ENCODE data around the gene NEU1. TPM values are rescaled to one million over a fixed set of nuclear protein-coding genes. Genes with fewer than 3 reads are reported as not detected.

The NEU1 gene
- total and polyA plus RNA-seq, 2 of the 8 experiments (the other 6 are each of a cell fraction or from before 2014, with no cell fraction given), result 41.2 to 72.1 TPM

- Histone ChIP-seq H3K36me3 (ENCODE audit: control insufficient read depth in 2 of 4, insufficient read depth in 4 of 4, low read length in 3 of 4) (peaks cover 25 to 43% (median 33%) of the 10 kb centered on the region in 4 experiments), H4K20me1 (replicated peaks in 1 of 2; ENCODE audit: control insufficient read depth in 1 of 2, insufficient read depth in 2 of 2, low read length in 2 of 2) (peaks cover 16 to 22% of the 10 kb centered on the region in 2 experiments), H3K23me2 (ENCODE audit: low read depth, low read length) (peaks cover 20% of the 10 kb centered on the region), H3K27ac (ENCODE audit: low read depth, low read length) (peak overlapping the region; percentile 96), H3K9ac (replicated peaks in 1 of 4; ENCODE audit: extremely low read depth in 1 of 4, low read depth in 3 of 4, low read length in 3 of 4) (peak overlapping the region; percentile 85 to 96 (median 91)), H2BK120ac (replicated peaks; ENCODE audit: low read depth, low read length) (peak overlapping the region; percentile 25), H4K5ac (ENCODE audit: insufficient read length, low read depth, low read length) (peak overlapping the region; percentile 87), H2BK5ac (ENCODE audit: low read depth, low read length) (peak overlapping the region; percentile 83), H2AFZ (ENCODE audit: low read length) (peak overlapping the region; percentile 87), H3K79me1 (ENCODE audit: low read depth, low read length) (peaks cover 5% of the 10 kb centered on the region; the same call in 1 of the 2 replicates), H3K18ac (ENCODE audit: extremely low read depth, low read length) (peak overlapping the region; percentile 83), H3K4ac (replicated peaks; ENCODE audit: insufficient read length, low read depth, low read length) (peak overlapping the region; percentile 93), H2BK20ac (ENCODE audit: low read length) (no peak overlapping the region), H3K56ac (replicated peaks; ENCODE audit: insufficient read length, low read depth, low read length) (peak overlapping the region; percentile 89), H3K23ac (ENCODE audit: insufficient read length) (no peak overlapping the region), H3K79me2 (ENCODE audit: control insufficient read depth in 1 of 2, insufficient read depth in 2 of 2, low read length in 2 of 2) (peaks cover 17 to 59% of the 10 kb centered on the region in 2 experiments), H2BK15ac (ENCODE audit: low read length) (no peak overlapping the region), H4K91ac (replicated peaks; ENCODE audit: insufficient read length, low read length) (peak overlapping the region; percentile 89), H3K27me3 (replicated peaks in 1 of 4; ENCODE audit: control insufficient read depth in 3 of 4, extremely low read depth in 1 of 4, insufficient read depth in 3 of 4, low read length in 3 of 4) (no peaks in the 10 kb centered on the region), H3K9me3 (ENCODE audit: insufficient read depth in 2 of 2, low read depth in 1 of 2, low read length in 1 of 2) (no peaks in the 10 kb centered on the region), H3K4me1 (replicated peaks in 1 of 4; ENCODE audit: control insufficient read depth in 3 of 4, insufficient read depth in 4 of 4, low read length in 3 of 4) (peaks cover 2 to 9% (median 6%) of the 10 kb centered on the region in 4 experiments; a peak in 5 of 7 replicates), H2BK12ac (ENCODE audit: low read depth, low read length) (no peak overlapping the region), H3K4me2 (ENCODE audit: insufficient read depth in 1 of 2, low read depth in 2 of 2, low read length in 2 of 2) (peak overlapping the region; percentile 84 to 99), H2AK5ac (ENCODE audit: low read depth, low read length) (no peak overlapping the region), H3K14ac (ENCODE audit: insufficient read length) (no peak overlapping the region), H3K4me3 (ENCODE audit: extremely low read depth in 1 of 4, insufficient read depth in 2 of 4, low read depth in 3 of 4, low read length in 4 of 4) (peak overlapping the region; percentile 70 to 99 (median 92)), H4K8ac (ENCODE audit: extremely low read depth, insufficient read depth, low read length) (peak overlapping the region; percentile 92)
- peak in 1 of 2 experiments; percentile 89 for DNase-seq (ENCODE audit: low read depth in 1 of 2, low spot score in 2 of 2)
- 2% methylated on average over 59 of the region's 59 CpGs; no CpG with 5 or more reads in 1 of the 2 experiments for WGBS, 2 experiments (ENCODE audit: extremely low coverage in 1 of 2, insufficient coverage in 1 of 2, insufficient read length in 1 of 2, insufficient replicate concordance in 2 of 2, low coverage in 1 of 2, low lambda C conversion rate in 2 of 2, missing lambda C conversion rate in 1 of 2)
- ChIA-PET POLR2A (ENCODE audit: partially characterized antibody) (interaction anchor here (0.6 to 11.4 kb wide), 40 partner anchors 12 to 292 kb away, joined by 3 to 189 read pairs (median 6); partner anchors contain the start of genes ABHD16A, ATP6V1G2, C6orf47 and CSNK2B), CTCF (ENCODE audit: partially characterized antibody) (interaction anchor here (1.0 to 1.7 kb wide), 2 partner anchors 65 to 170 kb away, joined by 3 to 9 read pairs; partner anchors contain the start of gene GPANK1)
- FAIRE-seq, result no peak
- peak; percentile 97 for TF ChIP-seq GTF2F1 (IDR thresholded peaks at IDR 0.05; ENCODE audit: borderline replicate concordance, low read depth, low read length)
- TF ChIP-seq MAX (IDR thresholded peaks at IDR 0.05), result 0 out of 2 replicates have a peak, but pooled peaks have one; percentile 25
- TF ChIP-seq SP4 (IDR thresholded peaks at IDR 0.05; ENCODE audit: low read length), result peak; percentile 100
- no peak; a peak in 1 of 3 replicates for TF ChIP-seq EP300 (IDR thresholded peaks at IDR 0.05; ENCODE audit: borderline replicate concordance in 1 of 2, low read depth in 2 of 2, low read length in 2 of 2)
- TF ChIP-seq ASH2L (IDR thresholded peaks at IDR 0.05; ENCODE audit: low read length), result peak; percentile 81
- peak; percentile 98 for TF ChIP-seq TBP (IDR thresholded peaks at IDR 0.05; ENCODE audit: low read depth, low read length)
- TF ChIP-seq POLR2A (IDR thresholded peaks at IDR 0.05; ENCODE audit: control extremely low read depth in 1 of 2, low read depth in 2 of 2, low read length in 2 of 2), result peak; percentile 98 to 99
- TF ChIP-seq ATF2 (IDR thresholded peaks at IDR 0.05; ENCODE audit: low read length), result peak; percentile 68; the same call in 1 of the 2 replicates
- peak in 1 of 2 experiments; percentile 11 for TF ChIP-seq BCL11A (IDR thresholded peaks at IDR 0.05; ENCODE audit: low read depth in 2 of 2, low read length in 2 of 2)
These were observed 28.0 kb downstream of the NEU1 start for GRCh38 chr6:31834367-31835250.
